Loucy (cell line): ENCODE results near the gene TMEM168.
"Not testable (repeated sequence)": the region's sequence is repeated elsewhere in the genome, so short reads cannot be mapped to it uniquely, and the experiment has no call there.

ENCODE experiments used
- H2AFZ ChIP-seq: fragments of 200-600 bp; sonication (generic); 2 replicates; pipeline ENCODE4 v1.6.0; 2016; ENCODE audit warnings: antibody characterized with exemption, mild to moderate bottlenecking, low read length, moderate library complexity
- H3F3A ChIP-seq: fragments of 200-600 bp; 2 replicates; pipeline ENCODE4 v1.6.0; 2016; ENCODE audit warnings: antibody characterized with exemption, low read depth, mild to moderate bottlenecking
- H3K27me3 ChIP-seq: fragments of 200-600 bp; sonication (generic); 2 replicates; pipeline ENCODE4 v1.6.1; 2014; ENCODE audit warnings: low read length, mild to moderate bottlenecking; ENCODE audit not compliant: insufficient read depth, poor library complexity, severe bottlenecking
- H3K36me3 ChIP-seq: fragments of 200-600 bp; sonication (generic); 2 replicates; pipeline ENCODE4 v1.6.1; 2016; ENCODE audit warnings: low read length; ENCODE audit not compliant: insufficient read depth
- H3K4me1 ChIP-seq: fragments of 200-600 bp; sonication (generic); 2 replicates; pipeline ENCODE4 v1.5.1; 2014; ENCODE audit warnings: low read length, mild to moderate bottlenecking; ENCODE audit not compliant: insufficient read depth, poor library complexity, severe bottlenecking
- H3K4me2 ChIP-seq: fragments of 200-600 bp; sonication (generic); 2 replicates; pipeline ENCODE4 v1.6.0; 2014; ENCODE audit warnings: antibody characterized with exemption, low read length, low read depth, mild to moderate bottlenecking; ENCODE audit not compliant: poor library complexity, severe bottlenecking
- H3K4me3 ChIP-seq: fragments of 200-600 bp; sonication (generic); 2 replicates; pipeline ENCODE4 v1.5.1; 2014; ENCODE audit warnings: low read length, mild to moderate bottlenecking, mixed read lengths; ENCODE audit not compliant: poor library complexity, severe bottlenecking
- H3K79me2 ChIP-seq: fragments of 200-600 bp; sonication (generic); 2 replicates; pipeline ENCODE4 v1.6.1; 2014; ENCODE audit warnings: low read length; ENCODE audit not compliant: insufficient read depth
- H3K9ac ChIP-seq: fragments of 200-600 bp; sonication (generic); 2 replicates; pipeline ENCODE4 v1.6.0; 2014; ENCODE audit warnings: mild to moderate bottlenecking, low read depth, low read length, moderate library complexity; ENCODE audit not compliant: poor library complexity, severe bottlenecking
- H3K9me2 ChIP-seq: fragments of 200-600 bp; sonication (generic); replicated peaks from 2 replicates; pipeline ENCODE4 v1.6.1; 2016; ENCODE audit warnings: low read depth, low read length, mixed read lengths
- H3K9me3 ChIP-seq: fragments of 200-600 bp; sonication (generic); 2 replicates; pipeline ENCODE4 v1.6.1; 2014; ENCODE audit warnings: mild to moderate bottlenecking, antibody characterized with exemption, low read length, low read depth; ENCODE audit not compliant: insufficient read depth
- H4K20me1 ChIP-seq: fragments of 200-600 bp; sonication (generic); 2 replicates; pipeline ENCODE4 v1.6.0; 2014; ENCODE audit warnings: antibody characterized with exemption, low read length, mild to moderate bottlenecking; ENCODE audit not compliant: insufficient read depth, poor library complexity, severe bottlenecking
- EZH2phosphoT487 ChIP-seq: fragments of 200-600 bp; IDR thresholded peaks from 2 replicates; pipeline ENCODE4 v1.6.1; 2018; ENCODE audit warnings: antibody characterized with exemption, mild to moderate bottlenecking, moderate library complexity, borderline replicate concordance
- TF ChIP-seq, protein P1 (sequence below): fragments of 200-600 bp; sonication (generic); conservative IDR thresholded peaks from 2 replicates; pipeline ENCODE4 v1.5.1; 2014; ENCODE audit warnings: mild to moderate bottlenecking, antibody characterized with exemption, low read length

TMEM168 gene

DNA sequence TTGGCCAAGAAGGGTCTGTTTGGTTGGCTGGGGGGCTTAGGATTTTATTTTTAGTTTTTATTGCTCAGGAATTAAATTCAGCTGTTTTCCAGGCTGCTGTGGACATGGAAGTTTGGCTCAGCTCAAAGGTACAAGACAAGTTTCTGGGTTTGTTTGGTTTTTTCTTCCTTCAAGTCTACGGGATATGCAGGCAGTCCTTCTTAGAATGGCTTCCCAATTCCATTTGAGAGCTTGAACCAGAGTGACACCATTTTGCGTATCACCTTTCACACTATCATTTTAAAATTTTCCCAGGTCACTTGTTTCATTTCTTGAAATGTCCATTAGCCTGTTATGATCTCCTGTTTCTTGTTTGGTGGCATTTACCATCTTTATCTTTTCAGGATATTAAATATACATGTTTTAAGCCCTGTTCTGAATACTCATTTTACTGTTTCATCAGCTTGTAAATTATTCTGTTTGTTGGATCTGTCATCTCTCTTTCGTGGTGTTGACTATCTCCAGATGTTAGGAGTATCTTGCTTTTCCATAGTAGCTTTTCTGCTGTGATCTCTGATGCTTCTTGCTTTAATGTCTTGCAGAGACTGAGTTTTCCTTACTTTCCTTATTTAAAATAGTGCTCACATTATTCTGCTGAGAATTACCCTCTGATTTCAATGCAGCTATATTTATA is 9.4 kb upstream of the TMEM168 start:
- Histone ChIP-seq H3K36me3 (no peaks in the 10 kb centered on the region), H3K27me3 (no peaks in the 10 kb centered on the region), H3K4me3 (no peak overlapping the region), H3K9me2 (no peaks in the 10 kb centered on the region), H3K4me1 (no peaks in the 10 kb centered on the region), H3K79me2 (no peaks in the 10 kb centered on the region), H3F3A (no peaks in the 10 kb centered on the region), H2AFZ (no peak overlapping the region), H4K20me1 (no peaks in the 10 kb centered on the region), H3K4me2 (no peak overlapping the region), H3K9ac (no peak overlapping the region), H3K9me3 (no peaks in the 10 kb centered on the region)
- TF ChIP-seq, protein P1, sequence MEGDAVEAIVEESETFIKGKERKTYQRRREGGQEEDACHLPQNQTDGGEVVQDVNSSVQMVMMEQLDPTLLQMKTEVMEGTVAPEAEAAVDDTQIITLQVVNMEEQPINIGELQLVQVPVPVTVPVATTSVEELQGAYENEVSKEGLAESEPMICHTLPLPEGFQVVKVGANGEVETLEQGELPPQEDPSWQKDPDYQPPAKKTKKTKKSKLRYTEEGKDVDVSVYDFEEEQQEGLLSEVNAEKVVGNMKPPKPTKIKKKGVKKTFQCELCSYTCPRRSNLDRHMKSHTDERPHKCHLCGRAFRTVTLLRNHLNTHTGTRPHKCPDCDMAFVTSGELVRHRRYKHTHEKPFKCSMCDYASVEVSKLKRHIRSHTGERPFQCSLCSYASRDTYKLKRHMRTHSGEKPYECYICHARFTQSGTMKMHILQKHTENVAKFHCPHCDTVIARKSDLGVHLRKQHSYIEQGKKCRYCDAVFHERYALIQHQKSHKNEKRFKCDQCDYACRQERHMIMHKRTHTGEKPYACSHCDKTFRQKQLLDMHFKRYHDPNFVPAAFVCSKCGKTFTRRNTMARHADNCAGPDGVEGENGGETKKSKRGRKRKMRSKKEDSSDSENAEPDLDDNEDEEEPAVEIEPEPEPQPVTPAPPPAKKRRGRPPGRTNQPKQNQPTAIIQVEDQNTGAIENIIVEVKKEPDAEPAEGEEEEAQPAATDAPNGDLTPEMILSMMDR = no peak
- TF ChIP-seq EZH2phosphoT487 = no peak

DNA sequence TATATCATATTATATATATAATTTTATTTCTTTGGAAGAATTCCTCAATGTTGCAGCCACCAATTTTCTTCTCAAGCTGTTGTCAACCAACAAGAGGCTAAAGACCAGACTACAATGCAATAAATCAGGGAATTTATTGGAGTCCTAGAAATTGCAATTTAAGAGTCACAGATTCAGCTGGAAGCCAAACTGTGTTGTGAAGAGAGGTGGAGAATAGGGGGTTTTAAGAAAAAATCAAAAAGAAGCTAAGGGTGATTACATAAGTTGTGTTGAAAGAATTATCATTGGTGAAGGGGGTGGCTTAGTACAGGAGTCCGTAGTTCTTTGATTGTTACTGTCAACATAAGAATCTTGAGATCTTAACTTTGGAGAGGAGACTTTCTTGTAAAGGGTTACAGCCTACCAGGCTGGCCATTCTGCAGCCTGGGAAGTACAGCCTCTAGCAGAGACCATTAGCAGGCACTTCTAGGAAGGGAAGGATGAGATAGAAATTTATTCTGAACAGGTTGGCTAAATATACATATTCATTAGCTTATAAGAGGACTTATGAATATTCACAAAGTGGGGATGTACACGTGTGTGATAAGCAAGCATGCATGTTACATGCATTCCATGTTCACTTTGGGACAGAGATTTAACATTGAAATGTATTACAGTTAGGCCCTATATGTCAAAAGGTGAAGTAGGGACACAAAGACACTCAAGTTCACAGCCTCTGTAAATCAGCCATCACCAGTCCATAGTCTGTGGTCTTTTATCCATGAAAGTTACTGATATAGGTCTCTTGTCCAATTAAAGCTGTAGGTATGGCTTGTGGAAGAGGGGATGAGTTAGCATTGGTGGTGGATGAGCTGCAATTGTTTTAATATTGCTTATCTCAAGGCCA is 8.3 kb upstream of the TMEM168 start:
- TF ChIP-seq, protein P1 = no peak
- no peaks in the 10 kb centered on the region for H3K79me2 ChIP-seq
- H3K4me3 ChIP-seq = no peak overlapping the region
- H3K4me1 ChIP-seq = no peaks in the 10 kb centered on the region
- H3K9me2 ChIP-seq = no peaks in the 10 kb centered on the region
- no peaks in the 10 kb centered on the region for H3F3A ChIP-seq
- no peaks in the 10 kb centered on the region for H3K9me3 ChIP-seq
- no peak overlapping the region for H3K4me2 ChIP-seq
- H3K9ac ChIP-seq = no peak overlapping the region
- H4K20me1 ChIP-seq = no peaks in the 10 kb centered on the region
- H3K27me3 ChIP-seq = no peaks in the 10 kb centered on the region
- H3K36me3 ChIP-seq = no peaks in the 10 kb centered on the region
- H2AFZ ChIP-seq = no peak overlapping the region

GRCh38 chr7:112796552-112796951 is 6.4 kb upstream of the TMEM168 start:
- not testable (repeated sequence) for H3K9ac ChIP-seq, H2AFZ ChIP-seq, H3K4me2 ChIP-seq, H3K9me2 ChIP-seq, H4K20me1 ChIP-seq, H3F3A ChIP-seq, H3K27me3 ChIP-seq, H3K79me2 ChIP-seq, H3K36me3 ChIP-seq, H3K9me3 ChIP-seq, H3K4me3 ChIP-seq, H3K4me1 ChIP-seq
